ENCODE measurements around the gene FNDC5. TPM values are rescaled to one million over a fixed set of nuclear protein-coding genes. Genes with fewer than 3 reads are reported as not detected.

The FNDC5 gene
- polyA plus RNA-seq, 1 donor from 2014 or later = 21.6 TPM

GRCh38 chr1:32861904-32862695 is 8.6 kb downstream of the FNDC5 start:
- H3K27ac ChIP-seq (ENCODE audit: low read length) = no peak overlapping the region
- H3K9me2 ChIP-seq (ENCODE audit: insufficient read depth, low read length) = no peaks in the 10 kb centered on the region
- no peak overlapping the region for H3K9ac ChIP-seq (ENCODE audit: low read length)
- no peaks in the 10 kb centered on the region for H4K20me1 ChIP-seq (ENCODE audit: insufficient read depth)
- H3K4me2 ChIP-seq (ENCODE audit: low read length) = no peak overlapping the region
- peaks cover 1% of the 10 kb centered on the region for H3K36me3 ChIP-seq (ENCODE audit: insufficient read depth, low read length)
- H3K79me2 ChIP-seq (replicated peaks; ENCODE audit: insufficient read depth, low read length) = no peaks in the 10 kb centered on the region
- no peak overlapping the region for H2AFZ ChIP-seq (ENCODE audit: low read depth, low read length)
- no peaks in the 10 kb centered on the region for H3K27me3 ChIP-seq (ENCODE audit: insufficient read depth, low read depth, low read length)
- TF ChIP-seq EP300 (conservative IDR thresholded peaks at IDR 0.05; ENCODE audit: poor library complexity, severe bottlenecking) = no peak
- H3K4me3 ChIP-seq (ENCODE audit: low read length) = no peak overlapping the region
- H3F3A ChIP-seq (ENCODE audit: insufficient read depth, low read length, poor library complexity, severe bottlenecking) = no peaks in the 10 kb centered on the region
- H3K9me3 ChIP-seq (ENCODE audit: low read length) = no peaks in the 10 kb centered on the region

GRCh38 chr1:32860566-32860965 is 10.1 kb downstream of the FNDC5 start:
- Histone ChIP-seq H3K4me2 (ENCODE audit: low read length) (no peak overlapping the region), H3K9me3 (ENCODE audit: low read length) (no peaks in the 10 kb centered on the region), H3F3A (ENCODE audit: insufficient read depth, low read length, poor library complexity, severe bottlenecking) (no peaks in the 10 kb centered on the region), H4K20me1 (ENCODE audit: insufficient read depth) (no peaks in the 10 kb centered on the region), H3K27me3 (ENCODE audit: insufficient read depth, low read depth, low read length) (no peaks in the 10 kb centered on the region), H3K36me3 (ENCODE audit: insufficient read depth, low read length) (peaks cover 5% of the 10 kb centered on the region), H3K27ac (ENCODE audit: low read length) (no peak overlapping the region), H3K9ac (ENCODE audit: low read length) (no peak overlapping the region), H2AFZ (ENCODE audit: low read depth, low read length) (no peak overlapping the region), H3K4me3 (ENCODE audit: low read length) (no peak overlapping the region), H3K79me2 (replicated peaks; ENCODE audit: insufficient read depth, low read length) (no peaks in the 10 kb centered on the region), H3K9me2 (ENCODE audit: insufficient read depth, low read length) (no peaks in the 10 kb centered on the region)
- TF ChIP-seq EP300 (conservative IDR thresholded peaks at IDR 0.05; ENCODE audit: poor library complexity, severe bottlenecking) = no peak
- TF ChIP-seq CTCF (IDR thresholded peaks at IDR 0.05; ENCODE audit: poor library complexity, severe bottlenecking) = no peak
- TF ChIP-seq RAD21 (conservative IDR thresholded peaks at IDR 0.05) = no peak
- TF ChIP-seq TAF1 (IDR thresholded peaks at IDR 0.05; ENCODE audit: low read depth) = no peak
- TF ChIP-seq POLR2AphosphoS5 (IDR thresholded peaks at IDR 0.05) = no peak
- TF ChIP-seq, protein P1, sequence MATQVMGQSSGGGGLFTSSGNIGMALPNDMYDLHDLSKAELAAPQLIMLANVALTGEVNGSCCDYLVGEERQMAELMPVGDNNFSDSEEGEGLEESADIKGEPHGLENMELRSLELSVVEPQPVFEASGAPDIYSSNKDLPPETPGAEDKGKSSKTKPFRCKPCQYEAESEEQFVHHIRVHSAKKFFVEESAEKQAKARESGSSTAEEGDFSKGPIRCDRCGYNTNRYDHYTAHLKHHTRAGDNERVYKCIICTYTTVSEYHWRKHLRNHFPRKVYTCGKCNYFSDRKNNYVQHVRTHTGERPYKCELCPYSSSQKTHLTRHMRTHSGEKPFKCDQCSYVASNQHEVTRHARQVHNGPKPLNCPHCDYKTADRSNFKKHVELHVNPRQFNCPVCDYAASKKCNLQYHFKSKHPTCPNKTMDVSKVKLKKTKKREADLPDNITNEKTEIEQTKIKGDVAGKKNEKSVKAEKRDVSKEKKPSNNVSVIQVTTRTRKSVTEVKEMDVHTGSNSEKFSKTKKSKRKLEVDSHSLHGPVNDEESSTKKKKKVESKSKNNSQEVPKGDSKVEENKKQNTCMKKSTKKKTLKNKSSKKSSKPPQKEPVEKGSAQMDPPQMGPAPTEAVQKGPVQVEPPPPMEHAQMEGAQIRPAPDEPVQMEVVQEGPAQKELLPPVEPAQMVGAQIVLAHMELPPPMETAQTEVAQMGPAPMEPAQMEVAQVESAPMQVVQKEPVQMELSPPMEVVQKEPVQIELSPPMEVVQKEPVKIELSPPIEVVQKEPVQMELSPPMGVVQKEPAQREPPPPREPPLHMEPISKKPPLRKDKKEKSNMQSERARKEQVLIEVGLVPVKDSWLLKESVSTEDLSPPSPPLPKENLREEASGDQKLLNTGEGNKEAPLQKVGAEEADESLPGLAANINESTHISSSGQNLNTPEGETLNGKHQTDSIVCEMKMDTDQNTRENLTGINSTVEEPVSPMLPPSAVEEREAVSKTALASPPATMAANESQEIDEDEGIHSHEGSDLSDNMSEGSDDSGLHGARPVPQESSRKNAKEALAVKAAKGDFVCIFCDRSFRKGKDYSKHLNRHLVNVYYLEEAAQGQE (IDR thresholded peaks at IDR 0.05; ENCODE audit: borderline replicate concordance) = no peak
- no peak for TF ChIP-seq EZH2 (IDR thresholded peaks at IDR 0.05; ENCODE audit: borderline replicate concordance, insufficient read depth, low read length, poor library complexity, severe bottlenecking)
- TF ChIP-seq SMC3 (conservative IDR thresholded peaks at IDR 0.05; ENCODE audit: poor library complexity) = no peak
- TF ChIP-seq MXI1 (conservative IDR thresholded peaks at IDR 0.05; ENCODE audit: poor library complexity, severe bottlenecking) = no peak

Measured in neural cell (in vitro differentiated cells).